Neural cell (in vitro differentiated cells): ENCODE data around the gene SLC16A12. TPM values are rescaled to one million over a fixed set of nuclear protein-coding genes. Genes with fewer than 3 reads are reported as not detected.

ENCODE experiments used
- H2AFZ ChIP-seq: fragments of 200-600, 300-800 bp; sonication (generic), shearing (Covaris generic); 2 replicates; pipeline ENCODE4 v1.6.0; 2014; ENCODE audit warnings: low read depth, mild to moderate bottlenecking, antibody characterized with exemption, low read length, moderate library complexity
- H3F3A ChIP-seq: fragments of 200-600 bp; shearing (Covaris generic); 2 replicates; pipeline ENCODE4 v1.6.1; 2016; ENCODE audit warnings: mild to moderate bottlenecking, moderate library complexity, mixed read lengths, antibody characterized with exemption, low read length; ENCODE audit not compliant: insufficient read depth, poor library complexity, severe bottlenecking
- H3K27ac ChIP-seq: fragments of 200-600, 300-800 bp; sonication (generic), shearing (Covaris generic); 2 replicates; pipeline ENCODE4 v1.5.1; 2014; ENCODE audit warnings: mild to moderate bottlenecking, low read length, moderate library complexity
- H3K27me3 ChIP-seq: fragments of 300-800, 200-600 bp; sonication (generic), shearing (Covaris generic); 2 replicates; pipeline ENCODE4 v1.6.0; 2014; ENCODE audit warnings: mild to moderate bottlenecking, low read depth, low read length, moderate library complexity; ENCODE audit not compliant: insufficient read depth
- H3K36me3 ChIP-seq: fragments of 300-800, 200-600 bp; sonication (generic), shearing (Covaris generic); 2 replicates; pipeline ENCODE4 v1.5.1; 2014; ENCODE audit warnings: mild to moderate bottlenecking, antibody characterized with exemption, low read length, moderate library complexity; ENCODE audit not compliant: insufficient read depth
- H3K4me2 ChIP-seq: fragments of 300-800, 200-600 bp; sonication (generic), shearing (Covaris generic); 2 replicates; pipeline ENCODE4 v1.6.0; 2014; ENCODE audit warnings: mild to moderate bottlenecking, low read length
- H3K4me3 ChIP-seq: fragments of 300-800, 200-600 bp; sonication (generic), shearing (Covaris generic); 2 replicates; pipeline ENCODE4 v1.5.1; 2014; ENCODE audit warnings: mild to moderate bottlenecking, low read length, moderate library complexity
- H3K79me2 ChIP-seq: fragments of 200-600 bp; shearing (Covaris generic); replicated peaks from 2 replicates; pipeline ENCODE4 v1.6.0; 2014; ENCODE audit warnings: mild to moderate bottlenecking, low read length, moderate library complexity; ENCODE audit not compliant: insufficient read depth
- H3K9ac ChIP-seq: fragments of 300-800, 200-600 bp; sonication (generic), shearing (Covaris generic); 2 replicates; pipeline ENCODE4 v1.6.1; 2016; ENCODE audit warnings: mild to moderate bottlenecking, low read length, mixed read lengths
- H3K9me2 ChIP-seq: fragments of 200-600 bp; shearing (Covaris generic); 2 replicates; pipeline ENCODE4 v1.6.1; 2016; ENCODE audit warnings: mild to moderate bottlenecking, low read length, mixed read lengths; ENCODE audit not compliant: insufficient read depth
- H3K9me3 ChIP-seq: fragments of 200-600, 300-800 bp; sonication (generic), shearing (Covaris generic); 2 replicates; pipeline ENCODE4 v1.6.1; 2016; ENCODE audit warnings: mild to moderate bottlenecking, mixed run types, low read length, moderate library complexity, mixed read lengths
- H4K20me1 ChIP-seq: fragments of 200-600 bp; shearing (Covaris generic); 2 replicates; pipeline ENCODE4 v1.6.1; 2016; ENCODE audit warnings: mild to moderate bottlenecking, mixed run types; ENCODE audit not compliant: insufficient read depth
- EP300 ChIP-seq: fragments of 450-650 bp; conservative IDR thresholded peaks from 2 replicates; pipeline ENCODE4 v1.6.1; 2014; ENCODE audit warnings: antibody characterized with exemption, mild to moderate bottlenecking, moderate library complexity; ENCODE audit not compliant: poor library complexity, severe bottlenecking
- EZH2 ChIP-seq: fragments of 200-600, 300-800 bp; shearing (Covaris generic), sonication (generic); IDR thresholded peaks from 2 replicates; pipeline ENCODE4 v1.6.1; 2014; ENCODE audit warnings: antibody characterized with exemption, low read length, borderline replicate concordance, mild to moderate bottlenecking; ENCODE audit not compliant: insufficient read depth, poor library complexity, severe bottlenecking
- MXI1 ChIP-seq: fragments of 450-650 bp; conservative IDR thresholded peaks from 2 replicates; pipeline ENCODE4 v1.6.1; 2014; ENCODE audit warnings: antibody characterized with exemption, mild to moderate bottlenecking; ENCODE audit not compliant: poor library complexity, severe bottlenecking
- POLR2AphosphoS5 ChIP-seq: IDR thresholded peaks from 2 replicates; pipeline ENCODE4 v1.6.1; 2012
- RAD21 ChIP-seq: fragments of 450-650 bp; conservative IDR thresholded peaks from 2 replicates; pipeline ENCODE4 v1.6.1; 2014; ENCODE audit warnings: antibody characterized with exemption, mild to moderate bottlenecking, moderate library complexity
- SMC3 ChIP-seq: fragments of 450-650 bp; conservative IDR thresholded peaks from 2 replicates; pipeline ENCODE4 v1.6.1; 2014; ENCODE audit warnings: antibody characterized with exemption, mild to moderate bottlenecking, moderate library complexity; ENCODE audit not compliant: poor library complexity
- TAF1 ChIP-seq: IDR thresholded peaks from 2 replicates; pipeline ENCODE4 v1.6.1; 2012; ENCODE audit warnings: low read depth
- polyA plus RNA-seq: library from polyadenylated mRNA; depleted of rRNA; stranded (reverse); fragments of >200 nt; gene quantifications from 2 replicates; pipeline ENCODE4 v1.2.3, GENCODE V29; 2014
- TF ChIP-seq, protein P1 (sequence below): IDR thresholded peaks from 2 replicates; pipeline ENCODE4 v1.6.1; 2012; ENCODE audit warnings: borderline replicate concordance
- TF ChIP-seq, protein P2 (sequence below): fragments of 450-650 bp; IDR thresholded peaks from 2 replicates; pipeline ENCODE4 v1.5.1; 2014; ENCODE audit warnings: antibody characterized with exemption, mild to moderate bottlenecking, moderate library complexity; ENCODE audit not compliant: poor library complexity, severe bottlenecking

SLC16A12 gene
- polyA plus RNA-seq, 1 donor from 2014 or later = 0.04 TPM

DNA sequence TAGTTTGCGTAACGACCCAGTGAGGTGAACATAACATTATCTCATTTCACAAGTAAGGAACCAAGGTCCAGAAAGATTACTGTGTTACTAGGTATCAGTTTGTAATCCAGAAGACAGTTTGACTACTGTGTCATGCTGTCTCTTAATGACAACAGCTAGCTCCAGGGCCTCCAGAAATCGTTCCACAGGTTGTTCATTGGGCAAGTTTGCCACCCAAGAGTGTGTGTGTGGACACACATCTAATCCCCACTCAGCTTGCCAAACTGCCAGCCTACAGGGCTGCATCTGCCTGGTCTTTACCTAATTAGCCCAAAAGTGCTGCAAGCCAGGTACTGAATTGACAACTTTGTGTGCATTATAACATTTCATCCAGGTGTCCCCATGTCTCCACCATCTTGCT is 27.9 kb upstream of the SLC16A12 start:
- no peaks in the 10 kb centered on the region for H3K9me3 ChIP-seq
- no peaks in the 10 kb centered on the region for H4K20me1 ChIP-seq
- no peaks in the 10 kb centered on the region for H3F3A ChIP-seq
- H3K4me2 ChIP-seq = no peak overlapping the region
- TF ChIP-seq, protein P1, sequence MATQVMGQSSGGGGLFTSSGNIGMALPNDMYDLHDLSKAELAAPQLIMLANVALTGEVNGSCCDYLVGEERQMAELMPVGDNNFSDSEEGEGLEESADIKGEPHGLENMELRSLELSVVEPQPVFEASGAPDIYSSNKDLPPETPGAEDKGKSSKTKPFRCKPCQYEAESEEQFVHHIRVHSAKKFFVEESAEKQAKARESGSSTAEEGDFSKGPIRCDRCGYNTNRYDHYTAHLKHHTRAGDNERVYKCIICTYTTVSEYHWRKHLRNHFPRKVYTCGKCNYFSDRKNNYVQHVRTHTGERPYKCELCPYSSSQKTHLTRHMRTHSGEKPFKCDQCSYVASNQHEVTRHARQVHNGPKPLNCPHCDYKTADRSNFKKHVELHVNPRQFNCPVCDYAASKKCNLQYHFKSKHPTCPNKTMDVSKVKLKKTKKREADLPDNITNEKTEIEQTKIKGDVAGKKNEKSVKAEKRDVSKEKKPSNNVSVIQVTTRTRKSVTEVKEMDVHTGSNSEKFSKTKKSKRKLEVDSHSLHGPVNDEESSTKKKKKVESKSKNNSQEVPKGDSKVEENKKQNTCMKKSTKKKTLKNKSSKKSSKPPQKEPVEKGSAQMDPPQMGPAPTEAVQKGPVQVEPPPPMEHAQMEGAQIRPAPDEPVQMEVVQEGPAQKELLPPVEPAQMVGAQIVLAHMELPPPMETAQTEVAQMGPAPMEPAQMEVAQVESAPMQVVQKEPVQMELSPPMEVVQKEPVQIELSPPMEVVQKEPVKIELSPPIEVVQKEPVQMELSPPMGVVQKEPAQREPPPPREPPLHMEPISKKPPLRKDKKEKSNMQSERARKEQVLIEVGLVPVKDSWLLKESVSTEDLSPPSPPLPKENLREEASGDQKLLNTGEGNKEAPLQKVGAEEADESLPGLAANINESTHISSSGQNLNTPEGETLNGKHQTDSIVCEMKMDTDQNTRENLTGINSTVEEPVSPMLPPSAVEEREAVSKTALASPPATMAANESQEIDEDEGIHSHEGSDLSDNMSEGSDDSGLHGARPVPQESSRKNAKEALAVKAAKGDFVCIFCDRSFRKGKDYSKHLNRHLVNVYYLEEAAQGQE = no peak
- TF ChIP-seq, protein P2, sequence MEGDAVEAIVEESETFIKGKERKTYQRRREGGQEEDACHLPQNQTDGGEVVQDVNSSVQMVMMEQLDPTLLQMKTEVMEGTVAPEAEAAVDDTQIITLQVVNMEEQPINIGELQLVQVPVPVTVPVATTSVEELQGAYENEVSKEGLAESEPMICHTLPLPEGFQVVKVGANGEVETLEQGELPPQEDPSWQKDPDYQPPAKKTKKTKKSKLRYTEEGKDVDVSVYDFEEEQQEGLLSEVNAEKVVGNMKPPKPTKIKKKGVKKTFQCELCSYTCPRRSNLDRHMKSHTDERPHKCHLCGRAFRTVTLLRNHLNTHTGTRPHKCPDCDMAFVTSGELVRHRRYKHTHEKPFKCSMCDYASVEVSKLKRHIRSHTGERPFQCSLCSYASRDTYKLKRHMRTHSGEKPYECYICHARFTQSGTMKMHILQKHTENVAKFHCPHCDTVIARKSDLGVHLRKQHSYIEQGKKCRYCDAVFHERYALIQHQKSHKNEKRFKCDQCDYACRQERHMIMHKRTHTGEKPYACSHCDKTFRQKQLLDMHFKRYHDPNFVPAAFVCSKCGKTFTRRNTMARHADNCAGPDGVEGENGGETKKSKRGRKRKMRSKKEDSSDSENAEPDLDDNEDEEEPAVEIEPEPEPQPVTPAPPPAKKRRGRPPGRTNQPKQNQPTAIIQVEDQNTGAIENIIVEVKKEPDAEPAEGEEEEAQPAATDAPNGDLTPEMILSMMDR = no peak
- TF ChIP-seq MXI1 (no peak), POLR2AphosphoS5 (no peak), EZH2 (no peak), TAF1 (no peak), RAD21 (no peak), SMC3 (no peak), EP300 (no peak)
- no peaks in the 10 kb centered on the region for H3K79me2 ChIP-seq
- no peaks in the 10 kb centered on the region for H3K9me2 ChIP-seq
- H3K9ac ChIP-seq = no peak overlapping the region
- no peaks in the 10 kb centered on the region for H3K27me3 ChIP-seq
- no peak overlapping the region for H2AFZ ChIP-seq
- H3K36me3 ChIP-seq = no peaks in the 10 kb centered on the region
- H3K27ac ChIP-seq = no peak overlapping the region
- H3K4me3 ChIP-seq = no peak overlapping the region

DNA sequence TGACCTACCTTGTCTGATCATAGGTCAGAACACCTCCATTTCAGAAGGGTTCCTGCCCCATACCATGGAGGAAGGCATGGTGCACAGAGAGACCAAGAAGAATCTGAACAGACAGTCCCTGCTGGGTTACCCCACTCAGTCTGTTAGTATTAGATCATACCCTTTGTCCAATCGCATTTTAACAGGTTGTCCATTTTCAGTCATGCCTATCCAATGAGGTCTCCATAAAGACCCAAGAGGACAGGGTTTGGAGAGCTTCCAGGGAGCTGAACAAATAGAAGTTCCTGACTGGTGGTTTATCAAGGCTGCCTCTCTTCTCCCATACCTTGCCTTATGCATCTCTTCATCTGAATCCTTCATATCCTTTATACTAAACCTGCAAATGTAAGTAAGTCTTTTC is 21.2 kb upstream of the SLC16A12 start:
- H3K4me3 ChIP-seq = no peak overlapping the region
- H3K79me2 ChIP-seq = no peaks in the 10 kb centered on the region
- H3K4me2 ChIP-seq = no peak overlapping the region
- no peaks in the 10 kb centered on the region for H3K9me2 ChIP-seq
- no peaks in the 10 kb centered on the region for H3K27me3 ChIP-seq
- H2AFZ ChIP-seq = no peak overlapping the region
- H3F3A ChIP-seq = no peaks in the 10 kb centered on the region
- TF ChIP-seq, protein P1 = no peak
- no peak for TF ChIP-seq TAF1
- TF ChIP-seq SMC3 = no peak
- no peak for TF ChIP-seq RAD21
- no peak overlapping the region for H3K9ac ChIP-seq
- H3K27ac ChIP-seq = no peak overlapping the region
- no peaks in the 10 kb centered on the region for H3K9me3 ChIP-seq
- no peaks in the 10 kb centered on the region for H3K36me3 ChIP-seq
- H4K20me1 ChIP-seq = no peaks in the 10 kb centered on the region
